Mesendoderm (in vitro differentiated cells): ENCODE data around the gene BORCS6.

Experiments
- DNase-seq: peaks from one replicate; pipeline ENCODE4 v3.0.0; 2013
- H2AK5ac ChIP-seq: 2 replicates; pipeline ENCODE4 v1.6.1; 2013; ENCODE audit warnings: low read length, inconsistent platforms
- H2BK120ac ChIP-seq: 2 replicates; pipeline ENCODE4 v1.6.1; 2013; ENCODE audit warnings: low read depth, mild to moderate bottlenecking, low read length, moderate library complexity, mixed read lengths
- H2BK15ac ChIP-seq: replicated peaks from 2 replicates; pipeline ENCODE4 v1.6.1; 2013; ENCODE audit warnings: low read depth, mild to moderate bottlenecking, moderate library complexity
- H2BK5ac ChIP-seq: 2 replicates; pipeline ENCODE4 v1.6.1; 2013; ENCODE audit warnings: low read length, inconsistent platforms
- H3K18ac ChIP-seq: 2 replicates; pipeline ENCODE4 v1.6.1; 2013; ENCODE audit warnings: mild to moderate bottlenecking, low read length, mixed read lengths
- H3K23ac ChIP-seq: one replicate; pipeline ENCODE4 v1.6.1; 2013; ENCODE audit warnings: low read length
- H3K27ac ChIP-seq: 2 replicates; pipeline ENCODE4 v1.5.1; 2013; ENCODE audit warnings: low read depth, mild to moderate bottlenecking, inconsistent platforms, low read length, moderate library complexity
- H3K27me3 ChIP-seq: 2 replicates; pipeline ENCODE4 v1.6.1; 2013; ENCODE audit warnings: low read length, control low read depth, mild to moderate bottlenecking, inconsistent platforms; ENCODE audit not compliant: insufficient read depth, poor library complexity
- H3K36me3 ChIP-seq: 2 replicates; pipeline ENCODE4 v1.6.1; 2013; ENCODE audit warnings: low read length, inconsistent platforms; ENCODE audit not compliant: control insufficient read depth, insufficient read depth
- H3K4ac ChIP-seq: one replicate; pipeline ENCODE4 v1.6.1; 2013; ENCODE audit warnings: low read depth, mild to moderate bottlenecking, low read length, moderate library complexity
- H3K4me1 ChIP-seq: 2 replicates; pipeline ENCODE4 v1.6.1; 2013; ENCODE audit warnings: low read depth, low read length, inconsistent platforms; ENCODE audit not compliant: control insufficient read depth
- H3K4me2 ChIP-seq: 2 replicates; pipeline ENCODE4 v1.6.1; 2013; ENCODE audit warnings: low read length
- H3K4me3 ChIP-seq: 2 replicates; pipeline ENCODE4 v1.5.1; 2013; ENCODE audit warnings: mild to moderate bottlenecking, low read length
- H3K56ac ChIP-seq: one replicate; pipeline ENCODE4 v1.6.1; 2013; ENCODE audit warnings: low read length
- H3K79me1 ChIP-seq: 2 replicates; pipeline ENCODE4 v1.6.1; 2013; ENCODE audit warnings: low read length, inconsistent platforms
- H3K79me2 ChIP-seq: 2 replicates; pipeline ENCODE4 v1.6.1; 2013; ENCODE audit warnings: mild to moderate bottlenecking, low read length; ENCODE audit not compliant: control insufficient read depth, insufficient read depth
- H3K9ac ChIP-seq: 2 replicates; pipeline ENCODE4 v1.6.1; 2013; ENCODE audit warnings: low read length, inconsistent platforms
- H4K5ac ChIP-seq: one replicate; pipeline ENCODE4 v1.6.1; 2013; ENCODE audit warnings: low read length
- H4K8ac ChIP-seq: one replicate; pipeline ENCODE4 v1.6.1; 2013; ENCODE audit warnings: low read depth, mild to moderate bottlenecking, control low read depth, low read length, moderate library complexity
- WGBS: extraction: QIAGEN DNeasy Blood & Tissue Kit; methylation state at CpG from one replicate; pipeline ENCODE4 v1.1.7; 2013; ENCODE audit warnings: low lambda C conversion rate, missing lambda C conversion rate; ENCODE audit not compliant: insufficient coverage; ENCODE audit errors: extremely low coverage; 5-methylcytosine and 5-hydroxymethylcytosine counted together

BORCS6 gene

DNA sequence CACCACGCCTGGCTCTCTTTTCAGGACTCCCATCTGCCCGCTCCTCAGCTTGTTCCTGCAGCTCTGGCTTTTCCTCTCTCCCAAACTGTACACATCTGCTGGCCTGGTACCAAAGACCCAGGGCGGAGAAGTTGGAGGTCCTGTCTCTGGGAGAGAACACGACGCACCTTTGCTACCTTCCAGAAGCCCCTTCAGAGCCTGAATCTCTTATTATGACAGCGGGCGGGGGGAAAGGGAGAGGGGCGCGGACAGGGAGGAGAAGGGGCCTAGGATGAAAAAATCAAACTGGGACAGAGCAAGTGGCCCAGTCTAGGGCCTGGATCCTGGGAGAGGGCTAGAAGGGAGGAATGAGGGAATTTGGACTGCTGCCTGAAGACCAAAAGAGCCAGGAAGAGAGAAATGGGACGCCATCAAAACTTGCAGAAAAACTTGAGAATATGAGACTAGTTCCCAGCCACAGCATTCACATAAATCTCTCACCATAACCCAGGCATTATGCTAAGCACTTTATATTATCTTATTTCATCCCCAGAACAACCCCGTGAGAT lies 35.3 kb downstream of the BORCS6 start:
- no peak for DNase-seq
- WGBS = no CpG with 5 or more reads among the region's 11 CpGs

DNA sequence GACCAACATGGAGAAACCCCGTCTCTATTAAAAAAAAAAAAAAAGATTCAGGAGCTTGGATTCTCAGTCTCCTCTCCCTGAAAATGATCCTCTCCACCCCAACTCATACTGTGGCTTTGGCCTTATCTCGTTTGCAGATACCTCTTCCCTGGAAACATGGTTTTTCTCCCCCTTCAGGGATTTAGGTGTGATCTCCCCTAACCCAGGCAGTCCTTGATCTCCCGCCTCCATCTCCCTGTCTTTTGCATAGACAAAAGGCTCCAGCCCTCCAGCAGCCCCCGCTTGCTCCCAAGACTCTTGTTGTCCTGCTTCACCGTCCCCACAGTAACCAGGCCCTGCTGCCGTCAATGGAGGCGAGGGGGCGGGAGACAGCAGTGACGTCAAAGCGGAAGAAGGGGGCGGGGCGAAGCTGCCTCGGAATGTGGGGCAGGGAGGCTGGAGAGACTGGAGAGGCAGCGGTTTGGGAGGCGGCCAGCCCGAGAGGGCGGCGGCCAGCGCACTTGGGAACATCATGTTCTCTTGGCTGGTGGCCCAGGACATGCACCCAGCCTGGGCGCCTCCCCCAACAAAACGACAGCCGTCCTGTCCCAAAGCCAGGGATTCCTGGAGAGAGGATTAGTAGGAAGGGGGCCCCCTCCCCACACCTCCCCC lies 35.9 kb downstream of the BORCS6 start:
- Histone ChIP-seq H2BK120ac (no peak overlapping the region), H3K36me3 (peaks cover 2% of the 10 kb centered on the region), H3K4me2 (peak overlapping the region; percentile 60), H3K23ac (no peak overlapping the region), H3K27ac (peak overlapping the region; percentile 3), H2BK15ac (no peak overlapping the region), H3K4me1 (peaks cover 18% of the 10 kb centered on the region), H3K18ac (no peak overlapping the region), H3K79me1 (peaks cover 12% of the 10 kb centered on the region), H3K4me3 (no peak overlapping the region), H3K79me2 (peaks cover 2% of the 10 kb centered on the region), H4K8ac (no peak overlapping the region), H2AK5ac (no peak overlapping the region), H2BK5ac (peak overlapping the region; percentile 72), H3K56ac (peak overlapping the region; percentile 83), H4K5ac (no peak overlapping the region), H3K9ac (peak overlapping the region; percentile 66), H3K4ac (no peak overlapping the region), H3K27me3 (no peaks in the 10 kb centered on the region)
- DNase-seq = peak; percentile 98
- no CpG with 5 or more reads among the region's 22 CpGs for WGBS

More for the DNA sequence above, 35.3 kb downstream of the BORCS6 start:
- H3K4me1 ChIP-seq = peaks cover 18% of the 10 kb centered on the region
- peaks cover 12% of the 10 kb centered on the region for H3K79me1 ChIP-seq
- no peak overlapping the region for H3K18ac ChIP-seq
- H3K4me3 ChIP-seq = no peak overlapping the region
- H3K36me3 ChIP-seq = peaks cover under 1% of the 10 kb centered on the region
- H3K4ac ChIP-seq = no peak overlapping the region
- H3K4me2 ChIP-seq = peak overlapping the region; percentile 59
- H3K27ac ChIP-seq = peak overlapping the region; percentile 3
- no peak overlapping the region for H4K5ac ChIP-seq
- peak overlapping the region; percentile 83 for H3K56ac ChIP-seq
- H3K9ac ChIP-seq = peak overlapping the region; percentile 66
- H2BK120ac ChIP-seq = no peak overlapping the region
- H2BK15ac ChIP-seq = no peak overlapping the region
- H2AK5ac ChIP-seq = no peak overlapping the region
- peak overlapping the region; percentile 72 for H2BK5ac ChIP-seq
- no peaks in the 10 kb centered on the region for H3K27me3 ChIP-seq
- peaks cover 2% of the 10 kb centered on the region for H3K79me2 ChIP-seq
- H4K8ac ChIP-seq = no peak overlapping the region
- no peak overlapping the region for H3K23ac ChIP-seq

- H3K23ac ChIP-seq = no peak overlapping the region
- H2BK120ac ChIP-seq = no peak overlapping the region
- no peak overlapping the region for H3K4ac ChIP-seq
- H3K56ac ChIP-seq = peak overlapping the region; percentile 4
- no peak overlapping the region for H3K27ac ChIP-seq
- H3K18ac ChIP-seq = no peak overlapping the region
- H3K4me1 ChIP-seq = peaks cover 18% of the 10 kb centered on the region
- no peak overlapping the region for H2BK5ac ChIP-seq
- H4K8ac ChIP-seq = no peak overlapping the region
- no peak overlapping the region for H2BK15ac ChIP-seq
- peaks cover 2% of the 10 kb centered on the region for H3K79me2 ChIP-seq
- WGBS = no CpG with 5 or more reads among the region's 13 CpGs
- peaks cover 2% of the 10 kb centered on the region for H3K36me3 ChIP-seq
- H3K79me1 ChIP-seq = peaks cover 12% of the 10 kb centered on the region
- H4K5ac ChIP-seq = no peak overlapping the region
- H2AK5ac ChIP-seq = no peak overlapping the region
- no peak overlapping the region for H3K4me3 ChIP-seq
- H3K9ac ChIP-seq = no peak overlapping the region
- DNase-seq = peak; percentile 72
- no peaks in the 10 kb centered on the region for H3K27me3 ChIP-seq
- no peak overlapping the region for H3K4me2 ChIP-seq
Measured at GRCh38 chr17:8153525-8153956, 36.4 kb downstream of the BORCS6 start.

GRCh38 chr17:8153031-8153451 lies 36.9 kb downstream of the BORCS6 start:
- Histone ChIP-seq H3K18ac (no peak overlapping the region), H3K4me2 (no peak overlapping the region), H3K36me3 (peaks cover 2% of the 10 kb centered on the region), H3K79me2 (peaks cover 2% of the 10 kb centered on the region), H2BK120ac (no peak overlapping the region), H3K9ac (peak overlapping the region; percentile 40), H4K8ac (no peak overlapping the region), H3K27me3 (no peaks in the 10 kb centered on the region), H3K4ac (no peak overlapping the region), H3K56ac (peak overlapping the region; percentile 44), H3K4me1 (peaks cover 18% of the 10 kb centered on the region), H3K79me1 (peaks cover 12% of the 10 kb centered on the region), H3K23ac (no peak overlapping the region), H2BK5ac (no peak overlapping the region), H3K27ac (no peak overlapping the region), H2BK15ac (no peak overlapping the region), H4K5ac (no peak overlapping the region), H2AK5ac (no peak overlapping the region), H3K4me3 (no peak overlapping the region)
- no peak for DNase-seq
- no CpG with 5 or more reads among the region's 7 CpGs for WGBS

DNA sequence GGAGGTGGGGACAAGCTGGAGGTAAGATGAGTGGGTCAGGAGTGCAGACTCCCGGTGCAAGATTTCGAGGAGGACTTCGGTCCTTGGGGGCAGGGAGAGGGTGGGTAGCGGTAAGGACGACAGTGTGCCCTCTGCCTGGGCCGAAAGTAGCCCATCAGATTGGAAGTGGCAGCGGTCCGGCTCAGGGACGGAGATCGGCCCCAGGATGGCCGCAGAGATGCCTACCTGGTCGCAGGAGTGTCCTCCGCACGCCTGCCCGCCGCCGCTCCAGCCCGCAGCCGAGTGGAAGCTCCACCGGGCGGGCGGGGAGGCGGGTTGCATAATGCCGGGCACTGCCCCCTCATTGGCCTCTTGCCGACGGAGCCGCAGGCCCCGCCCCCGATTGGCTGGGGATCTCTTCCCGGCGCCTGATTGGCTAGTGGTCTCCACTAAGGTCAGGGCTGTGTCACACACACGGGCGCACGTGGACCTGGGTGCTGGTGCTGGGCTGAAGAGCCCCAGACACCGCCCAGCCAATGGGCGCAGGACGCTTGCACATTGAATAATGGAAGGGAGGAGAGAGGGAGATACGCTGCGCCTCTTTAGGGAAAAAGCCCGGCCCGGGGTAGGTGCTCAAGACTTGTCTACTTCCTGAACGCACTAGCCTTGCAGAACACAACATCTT lies 37.7 kb downstream of the BORCS6 start, which contains the start of gene PER1:
TSS of gene PER1 (minus strand) at position 293 of the 664 bp plus-strand sequence. CDS start 1,698 bp downstream, outside the sequence.
- Histone ChIP-seq H4K8ac (no peak within 1 kb of the TSS), H3K4me3 (peak within 1 kb of the TSS; percentile 60), H3K27me3 (no peaks in the 10 kb centered on the region), H3K18ac (no peak within 1 kb of the TSS), H2BK120ac (no peak within 1 kb of the TSS), H4K5ac (no peak within 1 kb of the TSS), H3K79me1 (peaks cover 12% of the 10 kb centered on the region), H2BK5ac (no peak within 1 kb of the TSS), H3K56ac (peak within 1 kb of the TSS; percentile 87), H3K23ac (no peak within 1 kb of the TSS), H2AK5ac (no peak within 1 kb of the TSS), H2BK15ac (no peak within 1 kb of the TSS), H3K9ac (peak within 1 kb of the TSS; percentile 81), H3K27ac (no peak within 1 kb of the TSS), H3K4ac (peak within 1 kb of the TSS; percentile 39), H3K36me3 (peaks cover 2% of the 10 kb centered on the region), H3K4me1 (peaks cover 18% of the 10 kb centered on the region), H3K4me2 (peak within 1 kb of the TSS; percentile 81), H3K79me2 (peaks cover 2% of the 10 kb centered on the region)
- peak; percentile 95 for DNase-seq
- no CpG with 5 or more reads among the region's 42 CpGs for WGBS
